ENCODE measurements around the gene GRID2IP.
A peak's percentile ranks its signal among the peaks of the same experiment; 100 is the strongest.

Gene GRID2IP

DNA sequence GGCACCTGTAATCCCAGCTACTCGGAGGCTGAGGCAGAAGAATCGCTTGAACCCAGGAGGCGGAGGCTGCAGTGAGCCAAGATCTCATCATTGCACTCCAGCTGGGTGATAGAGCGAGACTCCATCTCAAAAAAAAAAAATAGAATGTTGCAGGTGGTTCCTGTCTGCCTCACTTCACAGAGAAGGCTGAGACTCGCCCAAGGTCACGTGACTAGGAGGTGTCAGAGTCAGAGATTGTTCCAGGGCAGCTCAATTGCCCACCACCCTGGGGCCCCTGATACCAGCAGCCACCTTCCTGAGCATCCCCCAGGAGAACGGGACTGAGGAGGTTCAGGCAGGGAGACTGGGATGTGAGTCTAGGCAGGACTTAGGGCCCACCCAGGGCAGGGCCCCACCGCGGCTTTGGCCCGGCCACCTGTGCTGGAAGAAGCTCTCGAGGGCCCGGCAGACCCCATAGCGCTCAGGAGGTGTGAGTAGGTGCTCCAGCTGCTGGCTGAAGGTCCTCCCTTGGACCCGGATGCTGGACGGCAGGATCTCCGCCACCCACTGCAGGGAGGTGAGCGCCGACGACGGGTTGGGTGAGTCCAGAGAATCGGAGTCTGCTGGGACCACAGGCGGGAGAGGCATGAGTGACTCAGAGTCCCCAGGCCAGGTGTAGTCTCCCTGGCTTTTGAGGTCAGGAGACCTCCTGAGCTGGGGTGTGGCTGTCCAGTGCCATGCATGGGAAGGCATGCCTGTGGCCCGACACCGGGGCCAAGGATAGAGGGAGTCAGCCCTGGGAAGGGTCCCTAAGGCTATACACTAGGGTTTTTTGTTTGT is 30.9 kb downstream of the GRID2IP start:
- no peak for DNase-seq (ENCODE audit: low spot score)

DNA sequence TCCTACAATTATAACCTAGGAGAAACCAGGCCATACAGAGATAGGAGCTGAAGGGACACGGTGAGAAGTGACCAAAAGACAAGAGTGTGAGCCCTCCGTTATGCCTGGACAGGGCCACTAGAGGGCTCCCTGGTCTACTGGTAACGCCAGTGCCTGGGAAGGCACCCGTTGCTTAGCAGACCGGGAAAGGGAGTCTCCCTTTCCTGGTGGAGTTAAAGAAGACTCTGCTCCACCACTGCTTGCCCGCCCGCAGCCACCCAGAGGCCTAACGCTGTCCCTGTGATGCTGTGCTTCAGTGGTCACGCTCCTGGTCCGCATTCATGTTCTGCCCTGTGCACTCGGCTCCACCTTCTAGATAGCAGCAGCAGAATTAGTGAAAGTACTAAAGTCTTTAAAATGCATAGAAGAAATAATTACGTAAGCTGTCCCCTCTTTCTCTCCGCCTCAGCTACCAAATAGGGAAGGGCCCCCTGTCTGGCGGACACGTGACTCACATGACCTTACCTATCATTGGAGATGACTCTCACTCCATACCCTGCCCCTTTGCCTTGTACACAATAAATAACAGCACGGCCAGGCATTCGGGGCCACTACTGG is 34.8 kb downstream of the GRID2IP start:
- peak; percentile 75 for DNase-seq (ENCODE audit: low spot score)

DNA sequence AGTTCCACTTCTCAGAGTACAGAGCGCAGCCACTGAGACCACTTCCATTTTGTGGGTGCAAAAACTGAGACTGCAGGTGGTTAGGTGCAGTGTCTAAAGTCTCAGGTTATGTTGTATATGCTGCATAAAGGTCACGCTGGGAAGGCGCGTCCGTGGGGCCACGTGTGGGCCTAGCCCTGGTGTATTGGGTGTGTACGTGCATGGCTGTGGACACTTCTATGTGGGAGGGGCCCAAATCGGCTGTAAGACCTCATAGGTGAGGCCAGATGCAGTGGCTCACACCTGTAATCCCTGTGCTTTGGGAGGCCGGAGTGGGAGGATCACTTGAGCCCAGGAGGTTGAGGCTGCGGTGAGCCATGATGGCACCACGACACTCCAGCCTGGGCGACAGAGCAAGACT is 37.7 kb downstream of the GRID2IP start:
- DNase-seq (ENCODE audit: low spot score), result no peak

DNA sequence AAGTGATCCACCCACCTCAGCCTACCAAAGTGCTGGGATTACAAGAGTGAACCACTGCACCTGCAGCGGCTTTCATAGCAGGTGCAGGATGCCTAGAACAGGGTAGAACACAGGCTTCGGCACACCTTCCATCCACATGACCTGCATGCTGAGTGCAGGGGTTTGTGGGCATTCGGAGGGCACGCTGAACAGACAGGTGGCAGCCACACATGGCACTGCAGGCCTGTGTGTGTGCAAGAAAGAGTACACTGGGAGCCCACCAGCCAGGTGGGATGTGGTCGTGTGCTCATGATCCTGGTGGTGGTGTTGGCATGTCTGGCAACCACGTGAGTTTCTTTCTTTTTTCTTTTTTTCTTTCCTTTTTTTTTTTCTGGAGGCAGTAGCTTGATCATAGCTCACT is 38.4 kb downstream of the GRID2IP start:
- DNase-seq (ENCODE audit: low spot score), result peak; percentile 11

- DNase-seq (ENCODE audit: low spot score), result no peak
These were observed 40.7 kb downstream of the GRID2IP start for GRCh38 chr7:6510476-6511133.

- no peak for DNase-seq (ENCODE audit: low spot score)
These were observed 42.3 kb downstream of the GRID2IP start for GRCh38 chr7:6508950-6509349.

GRCh38 chr7:6508539-6508938 is 42.7 kb downstream of the GRID2IP start:
- DNase-seq (ENCODE audit: low spot score), result peak; percentile 7

GRCh38 chr7:6507906-6508305 is 43.4 kb downstream of the GRID2IP start:
- DNase-seq (ENCODE audit: low spot score), result peak; percentile 10

DNA sequence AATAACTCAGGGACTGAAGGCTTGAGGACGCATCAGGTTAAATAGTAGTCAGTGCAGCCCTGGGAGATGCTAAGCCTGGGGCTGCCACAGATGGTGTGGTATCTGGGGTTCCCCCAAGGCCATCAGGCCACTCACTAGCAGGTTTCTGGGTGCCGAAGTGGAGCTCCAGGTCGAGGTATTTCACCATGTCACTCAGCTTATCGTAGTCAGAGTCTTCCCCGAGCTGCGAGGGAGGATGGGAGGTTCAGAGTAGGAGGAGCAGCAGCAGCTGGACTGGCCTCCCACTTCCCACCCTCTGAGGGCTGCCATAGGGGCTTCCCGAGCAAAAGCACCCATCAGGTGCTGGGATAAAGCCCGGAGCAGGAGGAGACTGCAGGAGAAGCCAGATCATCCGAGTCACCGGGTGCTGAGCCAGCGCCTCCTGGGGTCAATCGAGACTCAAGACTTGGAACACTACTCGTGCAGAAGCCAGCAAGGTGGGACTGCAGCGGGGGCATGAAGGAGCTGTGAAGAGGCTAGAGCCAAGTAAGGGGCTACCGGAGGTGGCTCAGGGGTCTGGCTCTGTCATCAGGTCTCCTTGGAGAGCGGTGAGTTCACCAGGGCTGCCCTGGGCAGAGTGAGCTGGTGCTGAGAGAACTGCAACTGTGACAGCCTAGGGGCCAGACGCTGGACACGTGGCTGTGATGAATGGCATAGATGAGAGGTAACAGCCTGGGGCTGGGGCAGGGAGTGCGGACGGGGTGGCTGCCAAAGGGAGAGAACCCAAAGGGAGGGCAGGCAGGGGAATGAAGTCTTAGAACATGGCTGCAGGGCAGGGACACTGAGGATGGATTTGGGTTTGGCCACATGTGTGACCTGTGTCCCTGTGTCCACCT is 45.3 kb downstream of the GRID2IP start:
- DNase-seq (ENCODE audit: low spot score), result no peak

DNA sequence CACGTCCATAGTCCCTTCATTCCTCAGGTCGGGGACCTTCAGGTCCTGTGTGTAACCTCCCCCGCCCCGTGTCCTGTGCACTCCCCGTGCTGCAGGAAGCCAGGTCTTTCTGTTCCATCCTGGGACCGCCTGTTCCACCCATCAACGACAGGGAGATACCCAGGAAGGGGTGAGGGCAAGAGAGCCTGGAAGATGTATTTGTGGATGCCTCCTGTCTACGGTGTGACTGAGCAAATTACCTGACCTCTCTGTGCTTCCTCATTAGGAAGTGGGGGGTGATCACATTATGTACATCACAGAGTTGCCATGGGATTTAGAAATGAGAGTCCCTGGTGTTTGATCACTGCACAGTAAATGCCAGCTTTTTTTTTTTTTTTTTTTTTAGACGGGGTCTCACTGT is 46.3 kb downstream of the GRID2IP start:
- DNase-seq (ENCODE audit: low spot score), result no peak

GRCh38 chr7:6502886-6503285 is 48.4 kb downstream of the GRID2IP start:
- no peak for DNase-seq (ENCODE audit: low spot score)

DNA sequence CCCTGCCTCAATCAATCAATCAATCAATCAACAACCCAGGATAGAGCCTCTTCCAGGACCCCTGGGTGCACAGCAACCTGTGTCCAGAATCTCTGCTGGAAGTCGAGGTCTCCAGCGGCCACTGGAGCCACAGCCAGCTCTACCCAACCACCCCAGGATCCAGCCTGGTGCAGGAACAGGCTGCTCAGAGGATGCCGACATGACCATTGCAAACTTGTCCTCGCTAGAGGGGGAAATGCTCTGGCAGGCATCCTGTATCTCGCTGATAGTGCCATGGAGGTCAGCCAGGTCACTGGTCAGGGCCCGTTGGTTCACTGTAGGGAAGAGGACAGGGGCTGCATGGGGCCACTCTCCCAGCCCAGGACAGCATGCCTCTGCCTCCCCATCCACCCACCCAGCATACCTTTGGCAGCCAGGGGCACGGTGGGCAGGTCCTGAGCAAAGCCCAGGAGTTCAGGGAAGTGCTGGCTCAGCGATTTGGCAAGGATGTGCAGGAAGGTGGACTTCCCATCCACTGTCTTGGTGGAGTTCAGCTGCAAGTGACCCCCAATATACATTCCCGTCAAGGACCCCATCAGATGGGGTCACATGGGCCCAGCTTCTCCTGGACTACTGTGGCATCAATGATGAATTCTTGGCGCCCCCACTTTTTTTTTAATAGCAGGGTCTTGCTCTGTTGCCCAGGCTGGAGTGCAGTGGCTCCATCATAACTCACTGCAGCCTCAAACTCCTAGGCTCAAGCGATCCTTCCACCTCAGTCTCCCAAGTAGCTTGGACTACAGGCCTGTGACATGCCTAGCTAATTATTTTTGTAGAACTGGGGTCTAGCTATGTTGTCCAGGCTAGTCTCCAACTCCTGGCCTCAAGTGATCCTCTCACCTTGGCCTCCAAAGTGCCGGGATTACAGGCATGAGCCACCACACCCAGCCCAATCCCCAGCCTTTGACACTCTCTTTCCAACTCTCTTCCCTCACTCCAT is 49.4 kb downstream of the GRID2IP start:
- no peak for DNase-seq (ENCODE audit: low spot score)

GRCh38 chr7:6500691-6501090 is 50.6 kb downstream of the GRID2IP start:
- DNase-seq (ENCODE audit: low spot score), result no peak

DNA sequence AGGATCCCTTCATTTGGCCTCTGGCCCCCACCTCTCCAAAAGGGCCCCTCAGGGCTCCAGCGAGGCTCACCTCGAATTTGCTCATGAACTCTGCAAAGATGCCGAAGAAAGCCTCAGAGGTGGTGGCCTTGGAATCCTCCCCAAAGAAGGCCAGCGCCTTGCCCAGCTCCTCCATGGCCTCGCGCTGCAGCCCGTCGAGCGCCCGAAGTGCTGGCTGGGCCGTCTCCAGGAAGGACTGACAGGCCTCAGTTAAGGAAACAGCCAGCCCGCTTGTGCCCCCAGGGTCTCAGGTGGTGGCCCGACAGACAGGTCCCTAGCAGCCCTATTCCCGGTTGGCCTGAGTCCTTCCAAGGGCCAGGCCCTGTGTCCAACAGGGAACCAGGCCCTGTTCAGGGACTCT is 53.3 kb downstream of the GRID2IP start:
- no peak for DNase-seq (ENCODE audit: low spot score)

- no peak for DNase-seq (ENCODE audit: low spot score)
These were observed 53.7 kb downstream of the GRID2IP start for GRCh38 chr7:6497637-6497905.

GRCh38 chr7:6496842-6497636 is 54.2 kb downstream of the GRID2IP start:
- DNase-seq (ENCODE audit: low spot score), result no peak

GRCh38 chr7:6495597-6496262 is 55.5 kb downstream of the GRID2IP start:
- no peak for DNase-seq (ENCODE audit: low spot score)

GRCh38 chr7:6494365-6494764 is 56.9 kb downstream of the GRID2IP start:
- DNase-seq (ENCODE audit: low spot score), result no peak

GRCh38 chr7:6491194-6491593 is 60.1 kb downstream of the GRID2IP start:
- no peak for DNase-seq (ENCODE audit: low spot score)

DNA sequence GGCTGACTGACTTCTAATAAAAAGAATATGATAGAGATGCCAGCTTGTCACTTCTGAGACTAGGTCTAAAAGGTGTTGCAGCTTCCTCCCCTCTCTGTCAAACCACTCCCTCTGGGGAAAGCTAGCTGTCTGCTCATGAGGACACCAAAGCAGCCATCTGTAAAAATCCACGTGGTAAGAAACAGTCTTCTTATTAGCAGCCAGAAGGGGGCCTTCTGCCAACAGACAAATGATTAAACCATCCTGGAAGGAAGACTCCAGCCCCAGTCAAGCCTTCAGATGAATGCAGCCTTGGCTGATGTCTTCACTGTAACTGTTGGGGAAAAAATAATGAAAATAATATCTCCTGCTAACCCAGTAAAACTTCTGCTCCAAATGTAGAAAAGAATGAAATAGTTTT is 61.6 kb downstream of the GRID2IP start:
- DNase-seq (ENCODE audit: low spot score), result no peak

All from D341Med (cell line).